ENCODE results near the gene SIRT4. TPM values are rescaled to one million over a fixed set of nuclear protein-coding genes. Genes with fewer than 3 reads are reported as not detected.

Gene SIRT4
- total RNA-seq, 1 experiment from 2014 or later = 2.1 TPM

DNA sequence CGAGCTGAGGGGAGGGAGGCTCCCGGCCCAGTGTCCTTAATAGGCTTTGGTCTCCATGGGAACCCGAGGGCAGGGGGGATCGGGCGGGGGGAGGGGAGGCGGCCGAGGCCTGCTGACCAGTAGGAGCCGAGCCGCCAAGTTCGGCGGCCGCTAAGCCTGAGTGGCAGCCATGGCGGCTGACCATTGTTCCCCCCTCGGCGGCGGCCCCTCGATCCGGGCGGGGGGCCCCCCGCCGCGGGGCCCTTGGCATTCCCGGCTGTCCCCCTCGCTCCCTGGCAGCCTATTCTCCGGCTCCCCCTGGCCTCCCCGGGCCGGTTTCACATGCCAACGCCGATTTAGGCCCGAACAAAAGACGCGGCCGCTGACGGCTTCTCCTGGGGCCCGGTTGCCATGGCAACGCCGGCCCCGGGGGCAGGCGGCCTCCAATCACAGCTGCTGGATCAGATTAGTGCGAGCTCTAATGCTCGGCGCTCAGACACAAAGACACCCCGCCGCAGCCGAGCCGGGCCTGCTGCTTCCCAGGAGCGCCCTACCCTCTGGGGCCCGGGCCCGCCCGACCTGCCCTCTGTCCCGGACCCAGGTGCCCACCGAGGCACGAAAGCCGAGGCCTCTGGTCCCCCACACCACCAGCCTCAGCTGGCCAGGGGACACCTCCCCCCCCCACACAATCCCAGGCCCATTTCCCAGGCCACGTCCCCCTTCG is 59.5 kb downstream of the SIRT4 start:
- H2BK5ac ChIP-seq (ENCODE audit: insufficient read length, low read length) = no peak overlapping the region
- no peak overlapping the region for H2AK5ac ChIP-seq (ENCODE audit: insufficient read length, low read length)
- no peak overlapping the region for H2BK15ac ChIP-seq (ENCODE audit: low read depth, low read length)
- H3K23me2 ChIP-seq (ENCODE audit: insufficient read length, low read depth, low read length, poor library complexity, severe bottlenecking) = no peaks in the 10 kb centered on the region
- H3K9me3 Mint-ChIP-seq = no peaks in the 10 kb centered on the region
- H3T11ph ChIP-seq (ENCODE audit: low read length) = no peak overlapping the region
- peak overlapping the region; percentile 80; the same call in 1 of the 2 replicates for H3K14ac ChIP-seq (ENCODE audit: insufficient read depth, low read length)
- no peak overlapping the region for H3K9ac ChIP-seq (ENCODE audit: extremely low read depth, insufficient read length, low read length)
- H3K4me3 Mint-ChIP-seq = peak overlapping the region; percentile 55 to 80
- H2BK12ac ChIP-seq (ENCODE audit: insufficient read length, low read depth, low read length) = no peak overlapping the region
- H4K20me1 ChIP-seq (ENCODE audit: control insufficient read depth, insufficient read depth, insufficient read length) = peaks cover 5% of the 10 kb centered on the region
- no peak for TF ChIP-seq CTCF (conservative IDR thresholded peaks at IDR 0.05)
- H3K27me3 Mint-ChIP-seq (ENCODE audit: low read depth) = peaks cover 2% of the 10 kb centered on the region
- DNase-seq = peak; percentile 97
- no peaks in the 10 kb centered on the region for H3K79me2 ChIP-seq (ENCODE audit: insufficient read depth, low read length)
- H3K27me3 ChIP-seq (ENCODE audit: insufficient read depth, low read length) = no peaks in the 10 kb centered on the region
- peaks cover 10% of the 10 kb centered on the region; the same call in 1 of the 2 replicates for H3K4me1 ChIP-seq (ENCODE audit: insufficient read depth, low read length)
- H3K4me2 ChIP-seq (ENCODE audit: insufficient read depth, insufficient read length, low read length) = no peak overlapping the region
- no CpG with 5 or more reads among the region's 56 CpGs for WGBS (ENCODE audit: extremely low coverage, insufficient read length, low lambda C conversion rate)
- no peak overlapping the region for H3K4ac ChIP-seq (ENCODE audit: low read depth, low read length)
- no peak overlapping the region for H2BK120ac ChIP-seq (ENCODE audit: low read depth, low read length, poor library complexity, severe bottlenecking)
- H2BK20ac ChIP-seq (ENCODE audit: low read depth, low read length, poor library complexity, severe bottlenecking) = no peak overlapping the region
- H3K9me3 ChIP-seq (ENCODE audit: control insufficient read depth, low read depth, low read length) = no peaks in the 10 kb centered on the region
- no peak overlapping the region for H3K56ac ChIP-seq (ENCODE audit: insufficient read length, low read depth, low read length)
- peak overlapping the region; percentile 98 to 99 (median 98) for H3K27ac Mint-ChIP-seq
- peaks cover 1% of the 10 kb centered on the region for H3K79me1 ChIP-seq (ENCODE audit: insufficient read depth, low read depth, low read length, poor library complexity, severe bottlenecking)
- no peak overlapping the region for H4K5ac ChIP-seq (ENCODE audit: insufficient read length, low read depth, low read length)
- H3K4me1 Mint-ChIP-seq = peaks cover 72 to 78% of the 10 kb centered on the region in 2 experiments
- no peak overlapping the region for H4K8ac ChIP-seq (replicated peaks; ENCODE audit: insufficient read length, low read depth, low read length)
- H3K23ac ChIP-seq (ENCODE audit: insufficient read length, low read depth, low read length) = no peak overlapping the region
- H3K36me3 Mint-ChIP-seq (ENCODE audit: insufficient read depth in 1 of 3, low read depth in 3 of 3) = peaks cover 45 to 83% (median 82%) of the 10 kb centered on the region in 3 experiments
- peak overlapping the region; percentile 87 for H3K18ac ChIP-seq (ENCODE audit: insufficient read length, low read depth, low read length)
- no peak overlapping the region for H3K27ac ChIP-seq (ENCODE audit: insufficient read length, low read depth, low read length)
- no peak overlapping the region for H2AFZ ChIP-seq (ENCODE audit: low read length)
- no peak overlapping the region for H4K91ac ChIP-seq (ENCODE audit: insufficient read length, low read depth, low read length)

Other genes starting within 250 kb of the SIRT4 start
- 60.0 and 60.6 TPM in 2 replicates for gene RAB35, start 185.6 kb upstream of the SIRT4 start, total RNA-seq (2021)
- gene GCN1, start 107.6 kb upstream of the SIRT4 start, total RNA-seq (2021) = 125 and 137 TPM in 2 replicates
- 2,950 and 3,019 TPM in 2 replicates for gene RPLP0, start 101.2 kb upstream of the SIRT4 start, total RNA-seq (2021)
- gene PXN, start 36.6 kb upstream of the SIRT4 start, total RNA-seq (2021) = 88.9 and 92.8 TPM in 2 replicates
- 2,441 and 2,702 TPM in 2 replicates for gene RNU4-2, start 10.4 kb upstream of the SIRT4 start, total RNA-seq (2021)
- 3,262 and 3,277 TPM in 2 replicates for gene RNU4-1, start 9.1 kb upstream of the SIRT4 start, total RNA-seq (2021)
- gene PLA2G1B, start 25.5 kb downstream of the SIRT4 start, total RNA-seq (2021) = not detected in 2 replicates
- gene MSI1, start 66.8 kb downstream of the SIRT4 start, total RNA-seq (2021) = 91.5 and 93.2 TPM in 2 replicates
- gene COX6A1, start 135.8 kb downstream of the SIRT4 start, total RNA-seq (2021) = 415 and 425 TPM in 2 replicates
- 70.4 and 77.9 TPM in 2 replicates for gene TRIAP1, start 144.1 kb downstream of the SIRT4 start, total RNA-seq (2021)
- 25.9 and 38.5 TPM in 2 replicates for gene GATC, start 144.1 kb downstream of the SIRT4 start, total RNA-seq (2021)
- 302 and 306 TPM in 2 replicates for gene SRSF9, start 167.4 kb downstream of the SIRT4 start, total RNA-seq (2021)
- 618 and 638 TPM in 2 replicates for gene DYNLL1, start 193.8 kb downstream of the SIRT4 start, total RNA-seq (2021)
- gene COQ5, start 226.8 kb downstream of the SIRT4 start, total RNA-seq (2021) = 31.3 and 34.8 TPM in 2 replicates
- 153 and 157 TPM in 2 replicates for gene RNF10, start 232.0 kb downstream of the SIRT4 start, total RNA-seq (2021)

Measured in H9 (cell line).